Vagina (tissue), 2 donors: ENCODE data around the gene TRMU.

Source experiments
- POLR2A ChIP-seq, 2 donors: fragments of 450-650 bp; IDR thresholded peaks; one replicate each; pipeline ENCODE4 v1.6.1; 2017; ENCODE audit warnings: antibody characterized with exemption in 2 of 2, mild to moderate bottlenecking in 2 of 2, moderate library complexity in 2 of 2
- POLR2AphosphoS5 ChIP-seq, 2 donors: sonication (generic); formaldehyde crosslinking; IDR thresholded peaks; one replicate each; pipeline ENCODE4 v1.9.0; 2017; ENCODE audit warnings: antibody characterized with exemption in 2 of 2, mild to moderate bottlenecking in 2 of 2, low read depth in 1 of 2; ENCODE audit not compliant: insufficient read depth in 1 of 2
- TF ChIP-seq, protein P1 (sequence below), 3 experiments: fragments of 450-650 bp in 2 of 3; fragments of 200-600 bp in 1 of 3; sonication (generic) in 1 of 3; IDR thresholded peaks; one replicate each; pipeline ENCODE4 v1.5.1; 2017 to 2019; ENCODE audit warnings: antibody characterized with exemption in 3 of 3, mild to moderate bottlenecking in 2 of 3, moderate library complexity in 2 of 3

DNA sequence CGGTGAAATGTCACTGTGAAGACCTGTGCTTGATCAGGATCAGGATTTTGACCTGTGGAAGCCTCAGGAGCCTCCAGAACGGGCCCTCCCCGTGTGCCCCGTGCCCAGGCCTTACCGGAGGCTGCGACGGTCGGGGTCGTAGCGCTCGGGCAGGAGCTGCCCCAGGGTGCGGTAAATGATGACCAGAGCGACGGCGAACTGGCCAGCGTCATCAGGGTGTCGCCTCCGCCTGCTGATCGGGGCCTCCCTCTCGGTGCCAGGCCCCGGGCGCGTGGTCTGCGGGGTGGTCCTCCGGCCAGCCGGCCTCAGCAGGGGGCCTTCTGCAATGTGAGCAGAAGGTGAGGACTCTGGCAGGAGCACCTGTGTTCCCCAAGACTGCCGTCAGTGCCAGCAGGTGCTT lies 46.2 kb downstream of the TRMU start:
- TF ChIP-seq, protein P1, sequence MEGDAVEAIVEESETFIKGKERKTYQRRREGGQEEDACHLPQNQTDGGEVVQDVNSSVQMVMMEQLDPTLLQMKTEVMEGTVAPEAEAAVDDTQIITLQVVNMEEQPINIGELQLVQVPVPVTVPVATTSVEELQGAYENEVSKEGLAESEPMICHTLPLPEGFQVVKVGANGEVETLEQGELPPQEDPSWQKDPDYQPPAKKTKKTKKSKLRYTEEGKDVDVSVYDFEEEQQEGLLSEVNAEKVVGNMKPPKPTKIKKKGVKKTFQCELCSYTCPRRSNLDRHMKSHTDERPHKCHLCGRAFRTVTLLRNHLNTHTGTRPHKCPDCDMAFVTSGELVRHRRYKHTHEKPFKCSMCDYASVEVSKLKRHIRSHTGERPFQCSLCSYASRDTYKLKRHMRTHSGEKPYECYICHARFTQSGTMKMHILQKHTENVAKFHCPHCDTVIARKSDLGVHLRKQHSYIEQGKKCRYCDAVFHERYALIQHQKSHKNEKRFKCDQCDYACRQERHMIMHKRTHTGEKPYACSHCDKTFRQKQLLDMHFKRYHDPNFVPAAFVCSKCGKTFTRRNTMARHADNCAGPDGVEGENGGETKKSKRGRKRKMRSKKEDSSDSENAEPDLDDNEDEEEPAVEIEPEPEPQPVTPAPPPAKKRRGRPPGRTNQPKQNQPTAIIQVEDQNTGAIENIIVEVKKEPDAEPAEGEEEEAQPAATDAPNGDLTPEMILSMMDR (IDR thresholded peaks at IDR 0.05) = no peak
- no peak for TF ChIP-seq POLR2A (IDR thresholded peaks at IDR 0.05)
- no peak for TF ChIP-seq POLR2AphosphoS5 (IDR thresholded peaks at IDR 0.05; ENCODE audit: insufficient read depth in 1 of 2, low read depth in 1 of 2)
